Measurements from ENCODE around the gene LCN6.

LCN6 gene

GRCh38 chr9:136725612-136726011, 22.7 kb downstream of the LCN6 start:
- no peak for DNase-seq (ENCODE audit: low read depth in 2 of 2, low spot score in 1 of 2)

GRCh38 chr9:136724772-136725171, 23.6 kb downstream of the LCN6 start:
- no peak for DNase-seq (ENCODE audit: low read depth in 2 of 2, low spot score in 1 of 2)

GRCh38 chr9:136723989-136724388, 24.3 kb downstream of the LCN6 start:
- no peak for DNase-seq (ENCODE audit: low read depth in 2 of 2, low spot score in 1 of 2)

GRCh38 chr9:136723362-136723976, 24.9 kb downstream of the LCN6 start:
- DNase-seq (ENCODE audit: low read depth in 2 of 2, low spot score in 1 of 2), result no peak

- DNase-seq (ENCODE audit: low read depth in 2 of 2, low spot score in 1 of 2), result no peak
These were observed 25.4 kb downstream of the LCN6 start for GRCh38 chr9:136722969-136723356.

GRCh38 chr9:136722093-136722968, 26.0 kb downstream of the LCN6 start:
- no peak for DNase-seq (ENCODE audit: low read depth in 2 of 2, low spot score in 1 of 2)

GRCh38 chr9:136721339-136722092, 26.8 kb downstream of the LCN6 start:
- DNase-seq (ENCODE audit: low read depth in 2 of 2, low spot score in 1 of 2), result no peak

GRCh38 chr9:136720898-136721338, 27.4 kb downstream of the LCN6 start:
- no peak for DNase-seq (ENCODE audit: low read depth in 2 of 2, low spot score in 1 of 2)

GRCh38 chr9:136720251-136720897, 28.0 kb downstream of the LCN6 start:
- no peak for DNase-seq (ENCODE audit: low read depth in 2 of 2, low spot score in 1 of 2)

- DNase-seq (ENCODE audit: low read depth in 2 of 2, low spot score in 1 of 2), result no peak
These were observed 29.0 kb downstream of the LCN6 start for GRCh38 chr9:136719195-136719880.

GRCh38 chr9:136718345-136719194, 29.8 kb downstream of the LCN6 start:
- DNase-seq (ENCODE audit: low read depth in 2 of 2, low spot score in 1 of 2), result no peak

GRCh38 chr9:136717399-136717798, 30.9 kb downstream of the LCN6 start:
- no peak for DNase-seq (ENCODE audit: low read depth in 2 of 2, low spot score in 1 of 2)

GRCh38 chr9:136714893-136715274, 33.4 kb downstream of the LCN6 start:
- DNase-seq (ENCODE audit: low read depth in 2 of 2, low spot score in 1 of 2), result no peak

GRCh38 chr9:136714096-136714892, 34.0 kb downstream of the LCN6 start:
- DNase-seq (ENCODE audit: low read depth in 2 of 2, low spot score in 1 of 2), result no peak

GRCh38 chr9:136713550-136713949, 34.8 kb downstream of the LCN6 start:
- no peak for DNase-seq (ENCODE audit: low read depth in 2 of 2, low spot score in 1 of 2)

- no peak for DNase-seq (ENCODE audit: low read depth in 2 of 2, low spot score in 1 of 2)
These were observed 35.4 kb downstream of the LCN6 start for GRCh38 chr9:136712690-136713544.

- no peak for DNase-seq (ENCODE audit: low read depth in 2 of 2, low spot score in 1 of 2)
These were observed 36.3 kb downstream of the LCN6 start, which contains the start of gene DIPK1B for GRCh38 chr9:136711751-136712689. TSS of gene DIPK1B (plus strand) at chr9:136712572. CDS start at chr9:136712666, 94 bp downstream.
